GM18909 (cell line): ENCODE results near the gene RIF1.

ENCODE experiments used
- ATAC-seq: cut with Tn5 transposase; IDR thresholded peaks from one replicate; pipeline ENCODE4 v1.9.1; 2021; ENCODE audit warnings: mild to moderate bottlenecking; ENCODE audit not compliant: unreplicated experiment, poor library complexity

The RIF1 gene, protein sequence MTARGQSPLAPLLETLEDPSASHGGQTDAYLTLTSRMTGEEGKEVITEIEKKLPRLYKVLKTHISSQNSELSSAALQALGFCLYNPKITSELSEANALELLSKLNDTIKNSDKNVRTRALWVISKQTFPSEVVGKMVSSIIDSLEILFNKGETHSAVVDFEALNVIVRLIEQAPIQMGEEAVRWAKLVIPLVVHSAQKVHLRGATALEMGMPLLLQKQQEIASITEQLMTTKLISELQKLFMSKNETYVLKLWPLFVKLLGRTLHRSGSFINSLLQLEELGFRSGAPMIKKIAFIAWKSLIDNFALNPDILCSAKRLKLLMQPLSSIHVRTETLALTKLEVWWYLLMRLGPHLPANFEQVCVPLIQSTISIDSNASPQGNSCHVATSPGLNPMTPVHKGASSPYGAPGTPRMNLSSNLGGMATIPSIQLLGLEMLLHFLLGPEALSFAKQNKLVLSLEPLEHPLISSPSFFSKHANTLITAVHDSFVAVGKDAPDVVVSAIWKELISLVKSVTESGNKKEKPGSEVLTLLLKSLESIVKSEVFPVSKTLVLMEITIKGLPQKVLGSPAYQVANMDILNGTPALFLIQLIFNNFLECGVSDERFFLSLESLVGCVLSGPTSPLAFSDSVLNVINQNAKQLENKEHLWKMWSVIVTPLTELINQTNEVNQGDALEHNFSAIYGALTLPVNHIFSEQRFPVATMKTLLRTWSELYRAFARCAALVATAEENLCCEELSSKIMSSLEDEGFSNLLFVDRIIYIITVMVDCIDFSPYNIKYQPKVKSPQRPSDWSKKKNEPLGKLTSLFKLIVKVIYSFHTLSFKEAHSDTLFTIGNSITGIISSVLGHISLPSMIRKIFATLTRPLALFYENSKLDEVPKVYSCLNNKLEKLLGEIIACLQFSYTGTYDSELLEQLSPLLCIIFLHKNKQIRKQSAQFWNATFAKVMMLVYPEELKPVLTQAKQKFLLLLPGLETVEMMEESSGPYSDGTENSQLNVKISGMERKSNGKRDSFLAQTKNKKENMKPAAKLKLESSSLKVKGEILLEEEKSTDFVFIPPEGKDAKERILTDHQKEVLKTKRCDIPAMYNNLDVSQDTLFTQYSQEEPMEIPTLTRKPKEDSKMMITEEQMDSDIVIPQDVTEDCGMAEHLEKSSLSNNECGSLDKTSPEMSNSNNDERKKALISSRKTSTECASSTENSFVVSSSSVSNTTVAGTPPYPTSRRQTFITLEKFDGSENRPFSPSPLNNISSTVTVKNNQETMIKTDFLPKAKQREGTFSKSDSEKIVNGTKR (N-terminal part only)

GRCh38 chr2:151409601-151410484, at the start of gene RIF1:
Gene RIF1 (plus strand): TSS chr2:151409902. CDS start chr2:151410424, 522 bp downstream.
- peak; percentile 95 for ATAC-seq

DNA sequence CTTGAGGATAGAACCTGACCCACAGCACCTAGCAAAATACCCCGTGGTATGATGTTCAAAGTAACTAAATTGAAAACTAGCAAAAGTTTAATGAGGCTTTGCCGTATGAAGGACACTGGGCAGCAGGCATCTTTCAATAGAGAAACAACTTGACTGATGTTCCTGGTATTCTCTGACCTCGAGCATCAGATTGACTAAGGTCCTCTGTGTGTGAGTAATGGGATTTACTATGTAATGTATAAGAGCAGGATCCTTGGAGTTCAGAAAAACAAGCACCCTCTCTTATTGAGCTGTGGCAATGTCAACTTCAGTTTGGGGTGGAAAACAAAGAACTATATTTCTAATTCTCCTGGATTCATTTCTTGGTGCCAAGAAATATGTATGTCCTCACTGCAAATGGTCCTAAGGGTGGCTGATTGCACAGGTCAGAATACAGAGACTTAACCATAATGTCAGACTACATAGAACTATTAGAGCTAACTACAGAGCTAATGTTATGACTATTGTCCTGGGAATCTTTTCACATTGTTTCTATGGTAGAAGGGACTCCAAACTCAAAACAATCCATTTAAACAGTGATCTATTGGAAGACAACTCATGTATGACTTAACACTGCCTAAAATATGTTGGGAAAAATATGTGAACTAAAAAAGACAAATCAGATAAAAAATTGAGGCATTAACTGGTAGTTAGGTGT, 47.9 kb upstream of the RIF1 start:
- ATAC-seq = no peak

GRCh38 chr2:151363709-151364108, 46.0 kb upstream of the RIF1 start:
- ATAC-seq = peak; percentile 67

DNA sequence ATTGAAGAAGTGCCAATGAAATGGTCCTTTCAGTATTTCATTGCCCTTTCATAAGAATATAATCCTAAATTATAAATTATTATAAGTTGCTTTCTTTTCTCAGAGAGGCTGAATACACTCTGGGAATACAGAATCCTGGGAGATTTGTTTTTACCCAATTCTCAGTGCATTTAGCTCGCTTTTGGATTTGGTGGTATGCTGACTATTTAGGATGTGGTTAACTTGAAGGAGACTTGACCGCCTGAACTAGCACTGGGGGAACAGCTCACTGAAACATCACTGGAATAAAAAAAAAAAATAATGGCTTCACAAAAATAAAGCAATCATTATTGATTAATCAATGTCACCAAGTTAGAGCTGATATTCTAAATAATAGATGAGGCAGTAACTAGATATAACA, 42.1 kb upstream of the RIF1 start:
- ATAC-seq = no peak

DNA sequence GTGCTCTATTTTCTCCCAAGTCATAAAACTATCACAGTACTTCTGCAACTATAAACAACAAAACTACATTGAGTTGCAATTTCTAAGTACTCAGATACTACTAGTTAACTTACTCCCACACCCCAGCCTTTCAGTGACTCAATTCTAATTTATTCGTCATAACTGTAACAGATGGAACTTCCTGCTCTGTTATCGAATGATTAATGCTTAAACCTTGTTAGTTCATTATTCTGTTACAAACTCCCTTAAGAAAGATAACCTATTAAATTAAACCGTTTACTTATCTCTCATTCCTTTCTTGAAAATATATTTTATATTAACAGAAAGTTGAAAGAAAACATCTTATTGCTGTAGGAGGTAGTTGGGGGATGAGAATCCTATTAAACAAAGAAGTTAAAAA, 35.3 kb upstream of the RIF1 start:
- ATAC-seq = peak; percentile 99

DNA sequence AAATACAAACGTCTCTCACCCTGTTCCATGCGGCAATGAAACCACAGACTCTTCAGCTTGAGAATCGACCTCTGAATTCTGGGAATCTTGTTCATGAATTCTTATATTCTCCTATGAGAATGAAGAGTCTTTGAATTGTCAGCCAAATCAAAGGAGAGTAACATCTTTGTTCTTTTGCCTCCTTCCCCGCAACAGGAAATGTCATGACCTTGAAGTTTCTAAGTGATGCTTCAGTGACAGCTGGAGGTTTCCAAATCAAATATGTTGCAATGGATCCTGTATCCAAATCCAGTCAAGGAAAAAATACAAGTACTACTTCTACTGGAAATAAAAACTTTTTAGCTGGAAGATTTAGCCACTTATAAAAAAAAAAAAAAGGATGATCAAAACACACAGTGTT, 30.5 kb upstream of the RIF1 start:
- ATAC-seq = no peak

GRCh38 chr2:151380580-151381235, 29.0 kb upstream of the RIF1 start:
- ATAC-seq = no peak

- ATAC-seq = no peak
These were observed 28.4 kb upstream of the RIF1 start for GRCh38 chr2:151381266-151381665.

DNA sequence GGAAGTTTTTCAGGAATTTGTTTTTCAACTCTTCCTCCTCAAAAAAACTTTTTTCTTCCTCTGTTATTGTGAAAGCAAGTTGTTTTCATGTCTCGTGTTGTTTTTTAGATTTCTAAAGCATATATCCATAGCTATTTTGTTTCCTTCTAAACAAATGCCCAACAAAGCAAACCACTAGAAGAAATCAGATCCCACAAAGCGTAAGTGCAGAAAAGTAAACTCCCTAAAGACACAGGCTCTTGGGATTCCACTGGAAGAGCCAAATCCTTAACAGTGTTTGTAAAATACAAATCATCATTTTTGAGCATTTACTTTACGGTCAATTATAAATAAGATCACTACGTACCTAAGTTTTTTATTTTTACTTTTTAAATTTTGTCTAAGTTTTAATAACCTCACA, 21.7 kb upstream of the RIF1 start:
- ATAC-seq = no peak

GRCh38 chr2:151391436-151391835, 18.3 kb upstream of the RIF1 start:
- ATAC-seq = no peak

DNA sequence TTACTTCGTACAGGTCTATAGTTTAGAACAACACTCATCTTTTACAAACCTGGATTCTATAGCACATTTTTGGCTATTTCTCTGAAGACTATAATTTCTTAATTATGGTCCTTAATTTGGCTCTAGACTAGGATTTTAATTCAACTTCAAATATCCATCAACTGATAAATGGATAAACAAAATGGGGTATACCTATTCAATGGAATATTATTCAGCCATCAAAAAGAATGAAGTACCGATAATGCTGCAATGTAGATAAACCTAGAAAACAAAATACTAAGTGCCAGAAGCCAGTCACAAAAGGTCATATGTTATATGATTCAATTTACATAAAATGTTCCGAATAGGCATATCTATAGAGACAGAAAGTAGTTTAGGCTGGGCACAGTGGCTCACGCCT, 15.2 kb upstream of the RIF1 start:
- ATAC-seq = no peak

GRCh38 chr2:151395509-151396374, 14.0 kb upstream of the RIF1 start:
- ATAC-seq = no peak

DNA sequence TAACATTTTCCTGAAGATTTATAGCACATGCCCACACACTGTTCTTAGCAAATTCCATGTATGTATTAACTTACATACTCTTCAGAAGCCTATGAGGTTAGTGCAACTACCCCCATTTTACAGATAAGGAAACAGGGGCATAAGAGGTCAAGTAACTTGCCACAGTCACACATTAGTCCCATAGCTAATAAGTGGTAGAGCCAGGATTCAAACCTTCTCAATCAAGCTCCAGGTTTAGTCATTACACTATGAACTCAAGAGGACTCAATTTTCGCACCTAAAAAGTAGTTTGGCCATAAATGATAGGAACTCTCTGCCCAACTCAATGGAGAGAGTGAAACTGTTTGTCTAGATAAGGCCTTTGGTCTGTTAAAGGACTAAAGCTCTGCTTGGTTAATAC, 9.7 kb upstream of the RIF1 start:
- no peak for ATAC-seq

- no peak for ATAC-seq
These were observed 8.6 kb upstream of the RIF1 start for GRCh38 chr2:151401149-151401548.

- no peak for ATAC-seq
These were observed 5.8 kb upstream of the RIF1 start for GRCh38 chr2:151403914-151404313.

DNA sequence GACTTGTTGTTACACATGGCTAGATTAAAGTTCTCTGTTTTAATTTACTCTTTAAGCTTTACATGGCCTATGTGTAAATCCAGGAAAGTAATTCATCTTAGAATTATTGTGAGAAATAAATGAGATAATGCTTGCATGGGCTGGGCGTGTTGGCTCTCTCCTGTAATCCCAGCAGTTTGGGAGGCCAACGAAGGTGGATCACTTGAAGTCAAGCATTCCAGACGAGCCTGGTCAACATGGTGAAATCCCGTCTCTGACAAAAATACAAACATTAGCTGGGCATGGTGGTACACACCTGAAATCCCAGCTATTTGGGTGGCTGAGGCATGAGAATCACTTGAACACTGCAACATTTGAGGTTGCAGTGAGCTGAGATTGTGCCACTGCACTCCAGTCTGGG, 4.3 kb upstream of the RIF1 start:
- no peak for ATAC-seq

DNA sequence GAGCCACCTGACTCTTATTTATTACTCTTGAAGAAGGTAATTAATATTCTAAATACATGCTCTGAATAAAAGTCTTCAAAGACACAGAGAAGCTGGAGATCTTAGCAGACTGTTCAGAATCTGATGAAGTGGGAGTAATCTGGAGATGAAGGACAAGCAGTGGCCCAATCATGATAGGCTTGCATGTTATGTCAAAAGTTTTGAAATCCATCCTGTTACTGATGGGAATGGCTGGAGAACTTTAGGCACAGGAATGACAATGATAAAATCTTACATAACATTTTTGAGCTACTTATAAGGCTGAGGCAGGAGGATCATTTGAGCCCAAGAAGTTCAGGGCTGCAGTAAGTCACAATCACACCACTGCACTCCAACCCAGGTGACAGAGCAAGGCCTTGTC, 2.4 kb upstream of the RIF1 start:
- ATAC-seq = no peak
